ENCODE results near the gene TIMP3.

DNA sequence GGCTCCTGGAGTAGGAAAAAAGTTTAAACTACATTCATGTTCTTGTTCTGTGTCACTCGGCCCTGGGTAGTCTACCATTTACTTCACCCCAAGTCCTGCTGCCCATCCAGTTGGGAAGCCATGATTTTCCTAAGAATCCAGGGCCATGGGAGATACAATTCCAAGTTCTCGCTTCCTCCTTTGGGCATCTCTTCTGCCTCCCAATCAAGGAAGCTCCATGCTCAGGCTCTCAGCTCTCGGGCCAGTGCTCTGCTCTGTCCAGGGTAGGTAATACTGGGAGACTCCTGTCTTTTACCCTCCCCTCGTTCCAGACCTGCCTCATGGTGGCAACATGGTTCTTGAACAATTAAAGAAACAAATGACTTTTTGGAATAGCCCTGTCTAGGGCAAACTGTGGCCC lies 60.6 kb downstream of the TIMP3 start:
- TF ChIP-seq, protein P1, sequence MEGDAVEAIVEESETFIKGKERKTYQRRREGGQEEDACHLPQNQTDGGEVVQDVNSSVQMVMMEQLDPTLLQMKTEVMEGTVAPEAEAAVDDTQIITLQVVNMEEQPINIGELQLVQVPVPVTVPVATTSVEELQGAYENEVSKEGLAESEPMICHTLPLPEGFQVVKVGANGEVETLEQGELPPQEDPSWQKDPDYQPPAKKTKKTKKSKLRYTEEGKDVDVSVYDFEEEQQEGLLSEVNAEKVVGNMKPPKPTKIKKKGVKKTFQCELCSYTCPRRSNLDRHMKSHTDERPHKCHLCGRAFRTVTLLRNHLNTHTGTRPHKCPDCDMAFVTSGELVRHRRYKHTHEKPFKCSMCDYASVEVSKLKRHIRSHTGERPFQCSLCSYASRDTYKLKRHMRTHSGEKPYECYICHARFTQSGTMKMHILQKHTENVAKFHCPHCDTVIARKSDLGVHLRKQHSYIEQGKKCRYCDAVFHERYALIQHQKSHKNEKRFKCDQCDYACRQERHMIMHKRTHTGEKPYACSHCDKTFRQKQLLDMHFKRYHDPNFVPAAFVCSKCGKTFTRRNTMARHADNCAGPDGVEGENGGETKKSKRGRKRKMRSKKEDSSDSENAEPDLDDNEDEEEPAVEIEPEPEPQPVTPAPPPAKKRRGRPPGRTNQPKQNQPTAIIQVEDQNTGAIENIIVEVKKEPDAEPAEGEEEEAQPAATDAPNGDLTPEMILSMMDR (conservative IDR thresholded peaks at IDR 0.05; ENCODE audit: low read depth, low read length): no peak
- no peak for TF ChIP-seq EZH2 (IDR thresholded peaks at IDR 0.05; ENCODE audit: borderline replicate concordance, low read depth, low read length, poor library complexity, severe bottlenecking)

All from A673 (cell line).